GM18499 (cell line): ENCODE measurements around the gene FKBP10.

Experiments
- ATAC-seq: cut with Tn5 transposase; IDR thresholded peaks from one replicate; pipeline ENCODE4 v1.9.1; 2021; ENCODE audit warnings: moderate number of reproducible peaks; ENCODE audit not compliant: insufficient read depth, unreplicated experiment

Gene FKBP10

GRCh38 chr17:41781404-41782110 lies 31.2 kb upstream of the FKBP10 start:
- ATAC-seq: no peak

GRCh38 chr17:41782142-41782541 lies 30.7 kb upstream of the FKBP10 start:
- no peak for ATAC-seq

GRCh38 chr17:41784207-41784744 lies 28.5 kb upstream of the FKBP10 start:
- ATAC-seq: no peak

GRCh38 chr17:41785091-41785858 lies 27.5 kb upstream of the FKBP10 start:
- no peak for ATAC-seq

GRCh38 chr17:41785859-41786226 lies 27.0 kb upstream of the FKBP10 start:
- ATAC-seq: no peak

GRCh38 chr17:41786227-41787020 lies 26.4 kb upstream of the FKBP10 start, which contains the start of gene JUP:
TSS of gene JUP (minus strand) at chr17:41786711. CDS start at chr17:41771854, 14,857 bp downstream.
- peak; percentile 47 for ATAC-seq

- no peak for ATAC-seq
These were observed 25.8 kb upstream of the FKBP10 start for GRCh38 chr17:41787021-41787418.

- no peak for ATAC-seq
These were observed 19.7 kb upstream of the FKBP10 start for GRCh38 chr17:41792845-41793783.

GRCh38 chr17:41793784-41794539 lies 18.8 kb upstream of the FKBP10 start:
- no peak for ATAC-seq

GRCh38 chr17:41794540-41794975 lies 18.2 kb upstream of the FKBP10 start:
- ATAC-seq: no peak

GRCh38 chr17:41796121-41796895 lies 16.5 kb upstream of the FKBP10 start:
- no peak for ATAC-seq

GRCh38 chr17:41797377-41797776 lies 15.4 kb upstream of the FKBP10 start:
- ATAC-seq: no peak

- ATAC-seq: no peak
These were observed 13.4 kb upstream of the FKBP10 start for GRCh38 chr17:41799366-41799765.

- ATAC-seq: no peak
These were observed 12.0 kb upstream of the FKBP10 start for GRCh38 chr17:41800601-41801373.

- ATAC-seq: no peak
These were observed 11.2 kb upstream of the FKBP10 start for GRCh38 chr17:41801374-41802271.
